HG03439 (cell line): ENCODE data around the gene GIMAP7.
"Not testable (repeated sequence)": the region's sequence is repeated elsewhere in the genome, so short reads cannot be mapped to it uniquely, and the experiment has no call there.

Experiments
- ATAC-seq: cut with Tn5 transposase; IDR thresholded peaks from one replicate; pipeline ENCODE4 v1.9.1; 2021; ENCODE audit warnings: mild to moderate bottlenecking, moderate library complexity; ENCODE audit not compliant: unreplicated experiment

Gene GIMAP7

GRCh38 chr7:150514748-150515222, at the start of gene GIMAP7:
GIMAP7 (plus strand) TSS chr7:150514872; CDS start chr7:150519975, 5,103 bp downstream.
- ATAC-seq = no peak

- ATAC-seq = no peak
Measured at GRCh38 chr7:150464962-150465361, 49.7 kb upstream of the GIMAP7 start.

GRCh38 chr7:150465414-150465813, 49.3 kb upstream of the GIMAP7 start:
- ATAC-seq = no peak

- no peak for ATAC-seq
Measured at GRCh38 chr7:150466477-150466876, 48.2 kb upstream of the GIMAP7 start.

- ATAC-seq = no peak
Measured at GRCh38 chr7:150468241-150468640, 46.4 kb upstream of the GIMAP7 start.

- no peak for ATAC-seq
Measured at GRCh38 chr7:150471886-150472285, 42.8 kb upstream of the GIMAP7 start.

- no peak for ATAC-seq
Measured at GRCh38 chr7:150473902-150474301, 40.8 kb upstream of the GIMAP7 start.

- ATAC-seq = no peak
Measured at GRCh38 chr7:150476285-150476684, 38.4 kb upstream of the GIMAP7 start.

GRCh38 chr7:150476819-150477631, 37.6 kb upstream of the GIMAP7 start:
- ATAC-seq = no peak

- no peak for ATAC-seq
Measured at GRCh38 chr7:150479023-150479716, 35.5 kb upstream of the GIMAP7 start.

GRCh38 chr7:150481186-150481920, 33.3 kb upstream of the GIMAP7 start:
- no peak for ATAC-seq

- ATAC-seq = no peak
Measured at GRCh38 chr7:150481922-150482321, 32.8 kb upstream of the GIMAP7 start.

- ATAC-seq = not testable (repeated sequence)
Measured at GRCh38 chr7:150483514-150483913, 31.2 kb upstream of the GIMAP7 start.

GRCh38 chr7:150484071-150484470, 30.6 kb upstream of the GIMAP7 start:
- ATAC-seq = not testable (repeated sequence)

GRCh38 chr7:150487625-150488024, 27.0 kb upstream of the GIMAP7 start:
- no peak for ATAC-seq

GRCh38 chr7:150489782-150490181, 24.9 kb upstream of the GIMAP7 start:
- no peak for ATAC-seq

GRCh38 chr7:150493442-150493841, 21.2 kb upstream of the GIMAP7 start:
- ATAC-seq = not testable (repeated sequence)

GRCh38 chr7:150502519-150502918, 12.2 kb upstream of the GIMAP7 start:
- ATAC-seq = no peak

- no peak for ATAC-seq
Measured at GRCh38 chr7:150503155-150503554, 11.5 kb upstream of the GIMAP7 start.

GRCh38 chr7:150503581-150503980, 11.1 kb upstream of the GIMAP7 start:
- no peak for ATAC-seq

- ATAC-seq = no peak
Measured at GRCh38 chr7:150507947-150508602, 6.6 kb upstream of the GIMAP7 start.
